ENCODE measurements around the gene RRP12.

RRP12 gene

GRCh38 chr10:97388152-97388551 is 13.0 kb downstream of the RRP12 start:
- H3K79me2 ChIP-seq (ENCODE audit: insufficient read depth, low read depth): no peaks in the 10 kb centered on the region
- no peaks in the 10 kb centered on the region for H4K20me1 ChIP-seq (ENCODE audit: insufficient read depth)
- no peaks in the 10 kb centered on the region; the same call in 1 of the 2 replicates for H3K36me3 ChIP-seq (ENCODE audit: insufficient read depth)
- no peak overlapping the region for H3K4me2 ChIP-seq
- no peaks in the 10 kb centered on the region for H3K27me3 ChIP-seq (ENCODE audit: insufficient read depth, low read depth)
- H3K27ac ChIP-seq: no peak overlapping the region
- no peaks in the 10 kb centered on the region for H3K4me1 ChIP-seq (ENCODE audit: low read depth, poor library complexity, severe bottlenecking)
- H3K4me3 ChIP-seq (IDR thresholded peaks at IDR 0.05; ENCODE audit: insufficient read depth, low read depth, low read length): no peak overlapping the region
- no peak overlapping the region for H3K9ac ChIP-seq
- no peak for TF ChIP-seq CTCF (conservative IDR thresholded peaks at IDR 0.05; ENCODE audit: low read depth, low read length)
- H2AFZ ChIP-seq (ENCODE audit: low read depth): no peak overlapping the region

GRCh38 chr10:97385565-97385964 is 15.6 kb downstream of the RRP12 start:
- H4K20me1 ChIP-seq (ENCODE audit: insufficient read depth): no peaks in the 10 kb centered on the region
- H3K4me3 ChIP-seq (IDR thresholded peaks at IDR 0.05; ENCODE audit: insufficient read depth, low read depth, low read length): no peak overlapping the region
- no peaks in the 10 kb centered on the region; the same call in 1 of the 2 replicates for H3K36me3 ChIP-seq (ENCODE audit: insufficient read depth)
- no peak overlapping the region for H3K4me2 ChIP-seq
- no peak overlapping the region for H3K9ac ChIP-seq
- no peak for TF ChIP-seq CTCF (conservative IDR thresholded peaks at IDR 0.05; ENCODE audit: low read depth, low read length)
- H3K27me3 ChIP-seq (ENCODE audit: insufficient read depth, low read depth): no peaks in the 10 kb centered on the region
- H3K27ac ChIP-seq: no peak overlapping the region
- no peaks in the 10 kb centered on the region for H3K79me2 ChIP-seq (ENCODE audit: insufficient read depth, low read depth)
- no peaks in the 10 kb centered on the region for H3K4me1 ChIP-seq (ENCODE audit: low read depth, poor library complexity, severe bottlenecking)
- H2AFZ ChIP-seq (ENCODE audit: low read depth): no peak overlapping the region

- Histone ChIP-seq H3K27me3 (ENCODE audit: insufficient read depth, low read depth) (no peaks in the 10 kb centered on the region), H4K20me1 (ENCODE audit: insufficient read depth) (no peaks in the 10 kb centered on the region), H3K36me3 (ENCODE audit: insufficient read depth) (no peaks in the 10 kb centered on the region; the same call in 1 of the 2 replicates), H3K9ac (no peak overlapping the region), H3K4me1 (ENCODE audit: low read depth, poor library complexity, severe bottlenecking) (no peaks in the 10 kb centered on the region), H3K27ac (no peak overlapping the region), H3K4me3 (IDR thresholded peaks at IDR 0.05; ENCODE audit: insufficient read depth, low read depth, low read length) (no peak overlapping the region), H3K79me2 (ENCODE audit: insufficient read depth, low read depth) (no peaks in the 10 kb centered on the region), H2AFZ (ENCODE audit: low read depth) (no peak overlapping the region), H3K4me2 (no peak overlapping the region)
- TF ChIP-seq CTCF (conservative IDR thresholded peaks at IDR 0.05; ENCODE audit: low read depth, low read length): no peak
Measured at GRCh38 chr10:97384641-97385040, 16.5 kb downstream of the RRP12 start.

- no peak overlapping the region for H3K9ac ChIP-seq
- H3K79me2 ChIP-seq (ENCODE audit: insufficient read depth, low read depth): no peaks in the 10 kb centered on the region
- no peak overlapping the region for H3K27ac ChIP-seq
- H3K36me3 ChIP-seq (ENCODE audit: insufficient read depth): no peaks in the 10 kb centered on the region; the same call in 1 of the 2 replicates
- H2AFZ ChIP-seq (ENCODE audit: low read depth): no peak overlapping the region
- H3K4me3 ChIP-seq (IDR thresholded peaks at IDR 0.05; ENCODE audit: insufficient read depth, low read depth, low read length): no peak overlapping the region
- no peaks in the 10 kb centered on the region for H3K4me1 ChIP-seq (ENCODE audit: low read depth, poor library complexity, severe bottlenecking)
- TF ChIP-seq CTCF (conservative IDR thresholded peaks at IDR 0.05; ENCODE audit: low read depth, low read length): no peak
- no peak overlapping the region for H3K4me2 ChIP-seq
- no peaks in the 10 kb centered on the region for H4K20me1 ChIP-seq (ENCODE audit: insufficient read depth)
- H3K27me3 ChIP-seq (ENCODE audit: insufficient read depth, low read depth): no peaks in the 10 kb centered on the region
Measured at GRCh38 chr10:97384156-97384555, 17.0 kb downstream of the RRP12 start.
